T-cell (primary cell): ENCODE results near the gene PXMP4. TPM values are rescaled to one million over a fixed set of nuclear protein-coding genes. Genes with fewer than 3 reads are reported as not detected.

ENCODE experiments used
- ATAC-seq, 4 experiments: fragments of 200-7000 bp in 3 of 4; fragments of 150-1000 bp in 1 of 4; cut with Tn5 transposase; replicated peaks in 1 of 4; 1 replicate in 3 of 4; 2 replicates in 1 of 4; pipeline ENCODE4 v1.10.0; 2021; ENCODE audit warnings: moderate library complexity in 3 of 4, mild to moderate bottlenecking in 2 of 4, moderate number of reproducible peaks in 1 of 4
- CTCF ChIA-PET, 2 donors: fragments of 300-600 bp; sonication (Branson Sonifier 250); formaldehyde crosslinking; loops; one replicate each; lab custom pipeline; 2022; ENCODE audit warnings: antibody characterized with exemption in 2 of 2; lab: Charles Lee
- POLR2A ChIA-PET, 2 donors: fragments of 300-600 bp; sonication (Branson Sonifier 250); formaldehyde crosslinking; loops; one replicate each; lab custom pipeline; 2022; ENCODE audit warnings: antibody characterized with exemption in 2 of 2; lab: Charles Lee
- DNase-seq, 35 experiments: peaks; one replicate each; pipeline versions ENCODE4 v3.0.0 to v3.0.0-alpha.2; 2013 to 2023
- H3K27ac ChIP-seq: one replicate; pipeline ENCODE4 v1.5.1; 2013; ENCODE audit warnings: low read length
- H3K27me3 ChIP-seq, 2 experiments: replicated peaks in 1 of 2; 1 replicate in 1 of 2; 2 replicates in 1 of 2; pipeline versions ENCODE4 v1.6.1 to v1.7.0; 2013; ENCODE audit warnings: low read length in 1 of 2, mixed read lengths in 1 of 2; ENCODE audit not compliant: control insufficient read depth in 2 of 2, insufficient read depth in 2 of 2; ENCODE audit errors: extremely low read depth in 1 of 2
- H3K36me3 ChIP-seq, 2 donors: 1 replicate in 1 of 2; 2 replicates in 1 of 2; pipeline versions ENCODE4 v1.6.1 to v1.7.0; 2013; ENCODE audit warnings: low read length in 1 of 2; ENCODE audit not compliant: control insufficient read depth in 2 of 2, insufficient read depth in 1 of 2; ENCODE audit errors: extremely low read depth in 1 of 2
- H3K4me1 ChIP-seq, 2 experiments: 1 replicate in 1 of 2; 2 replicates in 1 of 2; pipeline versions ENCODE4 v1.6.1 to v1.7.0; 2013; ENCODE audit warnings: low read length in 2 of 2, mixed read lengths in 1 of 2; ENCODE audit not compliant: insufficient read depth in 2 of 2, control insufficient read depth in 1 of 2; ENCODE audit errors: extremely low read depth in 1 of 2
- H3K4me3 ChIP-seq, 2 donors: 1 replicate in 1 of 2; 2 replicates in 1 of 2; pipeline versions ENCODE4 v1.5.1 to v1.7.0; 2013; ENCODE audit warnings: mild to moderate bottlenecking in 2 of 2, low read length in 1 of 2, moderate library complexity in 1 of 2; ENCODE audit not compliant: control insufficient read depth in 1 of 2; ENCODE audit errors: extremely low read depth in 1 of 2
- H3K9me3 ChIP-seq: 2 replicates; pipeline ENCODE4 v1.7.0; 2013
- H3K27ac Mint-ChIP-seq, 2 donors: one replicate each; pipeline ENCODE4 v1.8.0; 2020 to 2021; ENCODE audit warnings: mild to moderate bottlenecking in 2 of 2, mixed read lengths in 2 of 2
- H3K27me3 Mint-ChIP-seq, 2 donors: one replicate each; pipeline ENCODE4 v1.8.0; 2021 to 2022; ENCODE audit warnings: mixed read lengths in 2 of 2
- H3K36me3 Mint-ChIP-seq: one replicate; pipeline ENCODE4 v1.8.0; 2021; ENCODE audit warnings: mixed read lengths
- H3K4me1 Mint-ChIP-seq, 3 donors: one replicate each; pipeline ENCODE4 v1.8.0; 2020 to 2022; ENCODE audit warnings: mixed read lengths in 3 of 3, mild to moderate bottlenecking in 1 of 3
- H3K4me3 Mint-ChIP-seq, 3 donors: one replicate each; pipeline ENCODE4 v1.8.0; 2020 to 2022; ENCODE audit warnings: mild to moderate bottlenecking in 3 of 3, mixed read lengths in 3 of 3, moderate library complexity in 3 of 3
- H3K9me3 Mint-ChIP-seq, 3 donors: one replicate each; pipeline ENCODE4 v1.8.0; 2020 to 2022; ENCODE audit warnings: mixed read lengths in 3 of 3
- WGBS: methylation state at CpG from one replicate; pipeline ENCODE4 v1.1.5; 2013; ENCODE audit warnings: missing lambda C conversion rate; ENCODE audit not compliant: insufficient coverage; 5-methylcytosine and 5-hydroxymethylcytosine counted together
- total RNA-seq, 35 experiments: library from RNA in 6 of 35; stranded (reverse) in 6 of 35; fragments of 120-200 nt in 1 of 35; gene quantifications; one replicate each; pipeline versions ENCODE4 v1.2.1 to v1.2.4 and lab custom pipeline; 2013 to 2026

Gene PXMP4
- total RNA-seq, 5 donors from 2014 or later (not counting 1 experiment from before 2014, with no cell fraction given), result 6.1 to 15.4 (median 13.9) TPM

GRCh38 chr20:33684533-33685327 is 35.4 kb downstream of the PXMP4 start:
- POLR2A ChIA-PET, result no interaction called here
- Mint-ChIP-seq H3K36me3 (no peaks in the 10 kb centered on the region), H3K4me3 (peak overlapping the region; percentile 52 to 76 (median 64)), H3K27ac (peak overlapping the region; percentile 39), H3K4me1 (peaks cover 26 to 53% (median 49%) of the 10 kb centered on the region in 3 donors), H3K27me3 (no peaks in the 10 kb centered on the region), H3K9me3 (no peaks in the 10 kb centered on the region)
- WGBS, result 67% methylated on average over 5 of the region's 10 CpGs
- Histone ChIP-seq H3K27me3 (no peaks in the 10 kb centered on the region), H3K4me1 (peaks cover 29 to 37% of the 10 kb centered on the region in 2 experiments), H3K36me3 (no peaks in the 10 kb centered on the region), H3K4me3 (no peak overlapping the region), H3K27ac (no peak overlapping the region), H3K9me3 (no peaks in the 10 kb centered on the region)
- no peak for ATAC-seq
- no peak for DNase-seq
- CTCF ChIA-PET, result no interaction called here

- H3K4me1 ChIP-seq, result peaks cover 28 to 51% of the 10 kb centered on the region in 2 experiments
- ChIA-PET POLR2A (no interaction called here), CTCF (no interaction called here)
- Mint-ChIP-seq H3K4me1 (peaks cover 36 to 56% (median 50%) of the 10 kb centered on the region in 3 donors), H3K9me3 (no peaks in the 10 kb centered on the region), H3K4me3 (no peak overlapping the region), H3K27ac (peak overlapping the region in 1 of 2 donors; percentile 70), H3K36me3 (no peaks in the 10 kb centered on the region), H3K27me3 (no peaks in the 10 kb centered on the region)
- 55% methylated on average over 7 of the region's 9 CpGs for WGBS
- no peak overlapping the region for H3K4me3 ChIP-seq
- no peaks in the 10 kb centered on the region for H3K27me3 ChIP-seq
- no peak for ATAC-seq
- no peak overlapping the region for H3K27ac ChIP-seq
- no peaks in the 10 kb centered on the region for H3K36me3 ChIP-seq
- no peak for DNase-seq
- H3K9me3 ChIP-seq, result no peaks in the 10 kb centered on the region
These were observed 38.3 kb downstream of the PXMP4 start for GRCh38 chr20:33681728-33682353.

GRCh38 chr20:33681288-33681687 is 38.8 kb downstream of the PXMP4 start:
- ATAC-seq (no peak), DNase-seq (no peak)
- Histone ChIP-seq H3K27ac (no peak overlapping the region), H3K4me1 (peaks cover 25 to 47% of the 10 kb centered on the region in 2 experiments), H3K9me3 (no peaks in the 10 kb centered on the region), H3K27me3 (no peaks in the 10 kb centered on the region), H3K36me3 (no peaks in the 10 kb centered on the region), H3K4me3 (no peak overlapping the region)
- Mint-ChIP-seq H3K27ac (peak overlapping the region in 1 of 2 donors; percentile 70), H3K9me3 (no peaks in the 10 kb centered on the region), H3K4me3 (no peak overlapping the region), H3K4me1 (peaks cover 31 to 55% (median 47%) of the 10 kb centered on the region in 3 donors), H3K36me3 (no peaks in the 10 kb centered on the region), H3K27me3 (no peaks in the 10 kb centered on the region)
- ChIA-PET POLR2A (no interaction called here), CTCF (no interaction called here)
- 85% methylated on average over 3 of the region's 5 CpGs for WGBS

- no peak overlapping the region for H3K4me3 Mint-ChIP-seq
These were observed 39.4 kb downstream of the PXMP4 start for GRCh38 chr20:33680686-33681085.

GRCh38 chr20:33679758-33680485 is 40.2 kb downstream of the PXMP4 start:
- Histone ChIP-seq H3K4me1 (peaks cover 23 to 46% of the 10 kb centered on the region in 2 experiments), H3K4me3 (no peak overlapping the region), H3K27ac (peak overlapping the region; percentile 39), H3K9me3 (no peaks in the 10 kb centered on the region), H3K36me3 (no peaks in the 10 kb centered on the region), H3K27me3 (no peaks in the 10 kb centered on the region)
- H3K36me3 Mint-ChIP-seq, result no peaks in the 10 kb centered on the region
- ATAC-seq (peak; percentile 43 to 72 (median 64)), DNase-seq (peak in 18 of 35 experiments; percentile 11 to 72 (median 26))
- peaks cover 36 to 52% (median 48%) of the 10 kb centered on the region in 3 donors for H3K4me1 Mint-ChIP-seq
- H3K4me3 Mint-ChIP-seq, result peak overlapping the region in 1 of 3 donors; percentile 61
- POLR2A ChIA-PET, result interaction anchor here (0.6 kb wide), 2 partner anchors 121 to 942 kb away, joined by 4 read pairs; no protein-coding TSS in a partner anchor
- CTCF ChIA-PET, result interaction anchor here in 1 of 2 donors (0.9 to 1.3 kb wide), 3 partner anchors 12 to 125 kb away, joined by 4 to 6 read pairs (median 5); partner anchors contain the start of gene C20orf144
- WGBS, result 56% methylated on average over 17 of the region's 20 CpGs
- H3K27me3 Mint-ChIP-seq, result no peaks in the 10 kb centered on the region
- H3K9me3 Mint-ChIP-seq, result no peaks in the 10 kb centered on the region
- H3K27ac Mint-ChIP-seq, result peak overlapping the region; percentile 89 to 93

More at GRCh38 chr20:33680686-33681085, 39.4 kb downstream of the PXMP4 start:
- CTCF ChIA-PET, result no interaction called here
- H3K27ac Mint-ChIP-seq, result peak overlapping the region; percentile 46 to 71
- Histone ChIP-seq H3K27ac (no peak overlapping the region), H3K9me3 (no peaks in the 10 kb centered on the region), H3K4me1 (peaks cover 25 to 47% of the 10 kb centered on the region in 2 experiments), H3K4me3 (no peak overlapping the region), H3K36me3 (no peaks in the 10 kb centered on the region), H3K27me3 (no peaks in the 10 kb centered on the region)
- no peak for DNase-seq
- H3K27me3 Mint-ChIP-seq, result no peaks in the 10 kb centered on the region
- WGBS, result 100% methylated on average over 1 of the region's 2 CpGs
- H3K4me1 Mint-ChIP-seq, result peaks cover 31 to 55% (median 47%) of the 10 kb centered on the region in 3 donors
- no peaks in the 10 kb centered on the region for H3K36me3 Mint-ChIP-seq
- no peaks in the 10 kb centered on the region for H3K9me3 Mint-ChIP-seq
- ATAC-seq, result no peak
- POLR2A ChIA-PET, result interaction anchor here in 1 of 2 donors (0.6 kb wide), 1 partner anchor 943 kb away, joined by 4 read pairs; no protein-coding TSS in a partner anchor
